GM18951 (cell line): Measurements from ENCODE around the gene OGT.
A peak's percentile ranks its signal among the peaks of the same experiment; 100 is the strongest.
"Not testable (repeated sequence)": the region's sequence is repeated elsewhere in the genome, so short reads cannot be mapped to it uniquely, and the experiment has no call there.

Source experiments
- POLR2A ChIP-seq: IDR thresholded peaks from 4 replicates; pipeline ENCODE4 v1.6.1; 2011; ENCODE audit warnings: mild to moderate bottlenecking; ENCODE audit not compliant: insufficient read length, insufficient read depth; ENCODE audit errors: extremely low read depth
- in situ Hi-C: fragments of 300-500 bp; cut with MboI; formaldehyde crosslinking; loops from one replicate; pipeline ENCODE4 v1.12.0; 2022; ENCODE audit warnings: low sequenced_read_pairs, mixed read lengths, inconsistent platforms; ENCODE audit not compliant: unreplicated experiment

The OGT gene

DNA sequence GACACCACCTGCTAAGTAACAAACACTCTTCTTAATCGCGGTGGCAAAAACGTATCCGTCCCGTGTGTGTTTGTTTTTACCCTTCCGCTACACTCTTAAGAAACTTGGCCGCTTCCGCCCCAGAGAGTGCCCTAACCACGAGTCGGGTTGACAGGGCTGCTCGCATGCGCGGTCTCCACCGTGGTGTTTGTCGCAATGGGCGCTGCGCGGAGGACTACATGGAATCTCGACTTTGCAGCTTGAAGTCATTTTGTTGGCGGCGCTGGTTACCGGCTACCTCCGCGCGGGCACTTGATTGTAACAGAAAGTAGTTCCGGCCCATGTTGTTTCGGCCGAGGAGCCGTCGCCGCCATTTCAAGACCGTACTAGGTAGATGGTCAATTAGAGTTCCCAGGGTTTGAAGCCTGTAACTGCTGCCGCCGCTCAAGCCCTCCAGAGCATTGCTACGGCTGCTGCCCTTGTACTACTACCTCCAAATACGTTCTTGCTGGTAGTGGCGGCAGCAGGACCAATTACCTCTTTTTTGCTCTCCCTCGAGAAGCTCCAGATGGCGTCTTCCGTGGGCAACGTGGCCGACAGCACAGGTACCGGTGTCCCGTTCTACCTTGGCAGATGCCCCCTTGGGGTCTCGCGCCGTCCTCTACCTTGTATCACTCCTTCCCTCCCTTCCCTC is at the start of gene OGT:
TSS of gene OGT (plus strand) at position 352 of the 673 bp plus-strand sequence. CDS start at position 548, 196 bp downstream.
- TF ChIP-seq POLR2A: peak; percentile 85
- in situ Hi-C loops: no loop called here

GRCh38 chrX:71487814-71488213 is 45.1 kb upstream of the OGT start:
- in situ Hi-C loops: no loop called here
- no peak for TF ChIP-seq POLR2A

- in situ Hi-C loops: no loop called here
- TF ChIP-seq POLR2A: no peak
Observed at GRCh38 chrX:71489540-71489939, 43.4 kb upstream of the OGT start.

DNA sequence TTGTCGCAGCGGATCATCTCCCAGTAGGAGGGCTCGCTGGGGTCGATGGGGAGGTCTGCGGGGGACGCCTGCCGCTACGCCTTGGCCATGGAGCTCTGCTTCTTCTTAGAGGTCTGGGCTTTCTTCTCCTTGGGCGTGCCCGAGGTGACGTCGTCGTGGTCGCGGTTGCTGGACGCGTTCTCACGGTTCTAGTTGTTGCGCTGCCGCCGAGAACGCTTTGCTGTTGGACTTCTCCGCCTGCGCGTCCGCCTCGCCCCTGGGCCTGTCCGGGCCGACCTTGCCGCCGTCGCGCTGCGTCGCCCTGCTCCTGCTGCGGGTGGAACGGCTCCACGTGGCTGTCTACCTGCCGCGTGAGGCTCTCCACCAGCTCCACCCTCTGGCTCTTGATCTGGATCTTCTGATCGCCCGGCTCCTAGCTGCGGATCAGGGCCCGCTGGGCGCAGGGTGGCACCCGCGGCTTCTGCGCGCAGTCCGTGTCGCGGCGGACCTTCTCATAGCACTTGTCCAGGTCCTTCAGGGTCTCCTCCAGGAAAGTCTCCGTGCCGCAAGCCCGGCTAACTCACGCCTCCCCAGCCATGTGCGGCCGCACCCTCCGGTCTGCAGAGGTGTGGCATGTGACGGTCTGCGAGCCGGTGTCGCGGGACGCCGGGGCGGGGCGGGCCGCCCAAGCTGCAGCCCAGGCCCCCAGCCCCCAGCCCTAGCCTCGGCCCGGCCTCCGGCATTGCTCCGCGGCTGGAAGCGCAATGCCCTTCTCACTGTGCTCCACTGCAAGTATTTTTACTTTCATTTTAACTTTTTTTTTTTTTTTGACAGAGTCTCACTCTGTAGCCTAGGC is 40.5 kb upstream of the OGT start:
- TF ChIP-seq POLR2A: peak; percentile 20
- in situ Hi-C loops: no loop called here

DNA sequence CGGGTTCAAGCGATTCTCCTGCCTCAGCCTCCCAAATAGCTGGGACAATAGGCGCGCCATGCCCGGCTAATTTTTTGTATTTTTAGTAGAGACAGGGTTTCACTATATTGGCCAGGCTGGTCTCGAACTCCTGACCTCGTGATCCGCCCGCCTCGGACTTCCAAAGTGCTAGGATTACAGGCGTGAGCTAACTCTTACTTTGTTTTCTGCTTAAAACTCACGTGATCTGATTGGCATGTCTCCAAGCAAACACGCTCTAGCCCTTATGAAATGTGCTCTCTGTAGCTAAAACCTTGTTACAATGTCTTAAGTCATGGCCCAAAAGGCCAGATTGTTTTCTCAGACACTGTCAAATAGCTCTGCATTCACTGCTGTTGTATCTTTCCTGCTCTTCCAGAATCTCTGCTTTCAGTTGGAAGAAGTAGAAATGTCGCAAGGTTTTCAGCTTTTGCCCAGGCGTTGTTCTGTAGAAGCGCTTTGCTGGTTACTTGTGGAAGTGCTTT is 39.7 kb upstream of the OGT start:
- in situ Hi-C loops: no loop called here
- TF ChIP-seq POLR2A: no peak

DNA sequence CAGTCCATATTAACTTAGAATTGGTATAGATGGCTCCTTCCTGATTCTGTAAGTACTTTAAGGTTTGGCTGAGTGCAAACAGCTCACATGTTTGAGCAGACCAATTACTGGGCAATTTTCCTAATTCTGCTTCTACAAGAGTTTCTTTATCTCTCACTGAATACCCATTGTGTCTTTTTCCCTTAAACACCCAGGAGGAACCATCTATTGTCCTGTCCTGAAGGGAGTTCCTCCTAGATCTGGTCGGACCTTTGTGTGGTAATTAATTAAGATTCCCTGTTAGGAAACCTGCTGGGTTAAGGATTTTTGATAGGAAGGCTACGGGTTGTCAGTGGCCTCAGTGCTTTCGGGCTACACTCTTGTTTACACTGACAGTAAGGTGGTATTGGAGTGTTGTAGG is 36.9 kb upstream of the OGT start:
- in situ Hi-C loops: not testable (repeated sequence)

DNA sequence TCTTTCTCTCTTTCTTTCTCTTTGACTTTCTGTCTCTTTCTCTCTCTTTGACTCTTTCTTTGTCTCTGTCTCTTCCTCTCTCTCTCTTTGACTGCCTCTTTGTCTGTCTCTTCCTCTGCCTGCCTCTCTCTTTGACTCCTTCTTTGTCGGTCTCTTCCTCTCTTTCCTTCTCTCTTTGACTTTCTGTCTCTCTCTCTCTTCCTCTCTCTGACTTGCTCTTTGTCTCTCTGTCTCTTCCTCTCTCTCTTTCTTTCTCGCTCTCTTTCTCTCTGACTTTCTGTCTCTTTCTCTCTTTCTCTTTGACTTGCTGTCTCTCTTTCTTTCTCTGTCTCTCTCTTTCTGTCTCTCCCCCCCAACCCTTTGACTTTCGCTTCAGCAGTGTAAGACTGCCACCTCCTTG is 36.4 kb upstream of the OGT start:
- in situ Hi-C loops: no loop called here
- TF ChIP-seq POLR2A: no peak

GRCh38 chrX:71502080-71502479 is 30.8 kb upstream of the OGT start:
- in situ Hi-C loops: not testable (repeated sequence)

DNA sequence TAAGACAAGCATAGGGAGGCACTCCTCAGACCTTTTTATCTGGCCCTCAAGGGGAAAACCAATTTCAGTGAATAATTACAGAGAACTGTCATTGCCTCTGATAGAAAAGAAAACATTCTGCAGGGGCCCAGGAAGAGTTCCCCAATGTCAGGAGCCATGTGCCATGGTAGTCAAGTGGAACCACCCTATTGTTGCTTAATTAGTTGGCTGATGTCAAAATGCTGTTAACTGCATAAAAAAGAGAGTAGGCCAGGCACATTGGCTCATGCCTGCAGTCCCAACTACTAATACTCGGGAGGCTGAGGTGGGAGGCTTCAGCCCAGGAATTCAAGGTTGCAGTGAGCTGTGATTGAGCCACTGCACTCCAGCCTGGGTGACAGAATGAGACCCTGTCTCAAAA is 28.6 kb upstream of the OGT start:
- no peak for TF ChIP-seq POLR2A
- in situ Hi-C loops: no loop called here

DNA sequence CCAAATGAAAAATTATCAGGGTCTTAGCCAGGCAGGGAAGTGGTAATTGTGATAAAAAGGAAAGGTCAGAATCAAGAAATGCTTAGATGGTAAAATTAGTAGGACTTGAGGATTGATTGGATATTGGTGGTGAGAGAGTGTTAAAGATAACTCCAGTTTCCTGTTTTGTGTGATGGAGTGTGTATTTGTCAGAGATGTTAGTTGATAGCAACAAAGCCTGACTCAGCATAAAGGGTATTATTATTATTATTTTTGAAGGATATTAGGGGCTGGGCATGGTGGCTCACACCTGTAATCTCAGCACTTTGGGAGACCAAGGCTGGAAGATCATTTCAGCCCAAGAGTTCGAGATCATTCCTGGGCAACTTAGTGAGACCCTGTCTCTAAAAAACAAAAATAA is 23.6 kb upstream of the OGT start:
- TF ChIP-seq POLR2A: no peak
- in situ Hi-C loops: no loop called here

DNA sequence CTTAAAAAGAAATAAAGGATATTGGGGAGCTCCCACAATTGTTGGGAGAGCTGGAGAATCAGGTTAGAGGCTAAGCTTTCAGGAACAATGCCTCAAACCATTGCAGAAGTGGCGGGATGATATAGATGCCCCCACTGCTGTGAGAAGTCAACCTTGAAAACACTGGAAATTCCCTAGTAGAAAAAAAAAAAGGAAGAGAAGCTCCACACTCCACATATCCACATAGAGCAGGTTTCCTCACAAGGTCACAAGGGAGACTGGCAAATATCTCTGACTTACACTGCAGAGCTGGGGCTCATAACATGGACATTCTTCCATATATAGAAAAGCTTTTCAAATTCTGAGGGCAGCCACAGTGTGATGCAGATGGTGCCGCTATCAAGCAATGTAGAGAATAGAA is 22.7 kb upstream of the OGT start:
- in situ Hi-C loops: no loop called here
- TF ChIP-seq POLR2A: no peak

- in situ Hi-C loops: not testable (repeated sequence)
Observed at GRCh38 chrX:71513731-71514130, 19.2 kb upstream of the OGT start.

- in situ Hi-C loops: no loop called here
- no peak for TF ChIP-seq POLR2A
Observed at GRCh38 chrX:71514367-71515037, 18.4 kb upstream of the OGT start.

GRCh38 chrX:71515038-71515396 is 17.9 kb upstream of the OGT start:
- in situ Hi-C loops: no loop called here
- TF ChIP-seq POLR2A: no peak
